Body of pancreas (tissue), 4 donors: Measurements from ENCODE around the gene ADAMTS2.

ENCODE experiments used
- CTCF ChIP-seq, 7 experiments: fragments of 450-650 bp in 4 of 7; fragments of 200-600 bp in 3 of 7; sonication (generic) in 3 of 7; IDR thresholded peaks; one replicate each; pipeline ENCODE4 v1.5.1; 2016 to 2019; ENCODE audit warnings: antibody characterized with exemption in 7 of 7
- POLR2A ChIP-seq, 3 donors: fragments of 450-650 bp; IDR thresholded peaks; one replicate each; pipeline ENCODE4 v1.6.1; 2016; ENCODE audit warnings: antibody characterized with exemption in 3 of 3, mild to moderate bottlenecking in 2 of 3

GRCh38 chr5:179318221-179318955 lies 26.9 kb downstream of the ADAMTS2 start:
- TF ChIP-seq POLR2A (IDR thresholded peaks at IDR 0.05) = no peak
- no peak for TF ChIP-seq CTCF (IDR thresholded peaks at IDR 0.05)
